ENCODE results near the gene ZNF593.

GRCh38 chr1:26212726-26213125 is 43.0 kb downstream of the ZNF593 start:
- no peak for TF ChIP-seq TAF1 (IDR thresholded peaks at IDR 0.05; ENCODE audit: borderline replicate concordance, low read depth, low read length)
- TF ChIP-seq POLR2AphosphoS5 (IDR thresholded peaks at IDR 0.05; ENCODE audit: low read depth, low read length): no peak

Data from GM12892 (cell line).